Endothelial cell of umbilical vein (primary cell): Measurements from ENCODE around the gene LOXL3. TPM values are rescaled to one million over a fixed set of nuclear protein-coding genes. Genes with fewer than 3 reads are reported as not detected.

Experiments
- BruUV-seq: library from RNA; stranded (reverse); fragments of 400-500 nt; replicated peaks from 2 replicates; lab custom pipeline; 2021; lab: Mats Ljungman, UMichigan
- CTCF ChIA-PET: fragments of 300-600, 350-600 bp; sonication (Branson Sonifier 250); formaldehyde crosslinking; loops from one replicate; lab custom pipeline; 2021; ENCODE audit warnings: antibody characterized with exemption, inconsistent platforms; lab: Charles Lee
- POLR2A ChIA-PET: fragments of 300-600, 350-600 bp; sonication (Branson Sonifier 250); formaldehyde crosslinking; loops from one replicate; lab custom pipeline; 2021; ENCODE audit warnings: antibody characterized with exemption, inconsistent platforms; lab: Charles Lee
- DNase-seq: peaks from one replicate; pipeline ENCODE4 v3.0.0-alpha.2; 2011; ENCODE audit warnings: low read depth, low spot score
- FAIRE-seq: peaks from 2 replicates; lab custom pipeline; 2011; peaks lifted over from hg19 to GRCh38; lab: Jason Lieb, UNC
- H2AFZ ChIP-seq: 2 replicates; pipeline ENCODE4 v1.6.0; 2012; ENCODE audit warnings: low read depth, low read length, control low read depth, inconsistent platforms
- H3K27ac ChIP-seq: 2 replicates; pipeline ENCODE4 v1.5.1; 2011; ENCODE audit warnings: low read depth, mild to moderate bottlenecking, control low read depth, low read length, moderate library complexity; ENCODE audit not compliant: insufficient read depth
- H3K27me3 ChIP-seq, 2 experiments: 2 replicates each; pipeline versions ENCODE4 v1.6.0 to v1.6.1; 2011; ENCODE audit warnings: low read length in 2 of 2, mixed read lengths in 1 of 2; ENCODE audit not compliant: control insufficient read depth in 2 of 2, insufficient read depth in 2 of 2
- H3K36me3 ChIP-seq, 2 experiments: 2 replicates in 1 of 2; 3 replicates in 1 of 2; pipeline ENCODE4 v1.5.1; 2011; ENCODE audit warnings: low read length in 2 of 2, mild to moderate bottlenecking in 1 of 2, moderate library complexity in 1 of 2; ENCODE audit not compliant: control insufficient read depth in 2 of 2, insufficient read depth in 2 of 2; ENCODE audit errors: extremely low read depth in 1 of 2
- H3K4me1 ChIP-seq: 3 replicates; pipeline ENCODE4 v1.5.1; 2011; ENCODE audit warnings: mild to moderate bottlenecking, low read length; ENCODE audit not compliant: control insufficient read depth, insufficient read depth; ENCODE audit errors: extremely low read depth
- H3K4me2 ChIP-seq: 2 replicates; pipeline ENCODE4 v1.6.1; 2011; ENCODE audit warnings: low read length, control low read depth, mixed read lengths; ENCODE audit not compliant: insufficient read depth
- H3K4me3 ChIP-seq, 3 experiments: fragments of 200-600 bp in 1 of 3; sonication (generic), shearing (Covaris generic) in 1 of 3; replicated peaks in 1 of 3; 2 replicates each; pipeline ENCODE4 v1.5.1; 2011 to 2016; ENCODE audit warnings: control low read depth in 3 of 3, low read length in 3 of 3, mild to moderate bottlenecking in 2 of 3, inconsistent platforms in 1 of 3, low read depth in 1 of 3, moderate library complexity in 1 of 3; ENCODE audit not compliant: insufficient read depth in 1 of 3
- H3K79me2 ChIP-seq: 2 replicates; pipeline ENCODE4 v1.6.0; 2012; ENCODE audit warnings: low read length, inconsistent platforms; ENCODE audit not compliant: control insufficient read depth, insufficient read depth
- H3K9ac ChIP-seq: replicated peaks from 2 replicates; pipeline ENCODE3; 2011; ENCODE audit warnings: low read length, control low read depth; ENCODE audit not compliant: insufficient read depth; ENCODE audit errors: extremely low read depth
- H3K9me1 ChIP-seq: replicated peaks from 3 replicates; pipeline ENCODE4 v1.6.0; 2011; ENCODE audit warnings: mild to moderate bottlenecking, low read length; ENCODE audit not compliant: control insufficient read depth, insufficient read depth; ENCODE audit errors: extremely low read depth
- H3K9me3 ChIP-seq: replicated peaks from 2 replicates; pipeline ENCODE4 v1.5.1; 2012; ENCODE audit warnings: low read length, inconsistent platforms; ENCODE audit not compliant: control insufficient read depth, insufficient read depth
- H4K20me1 ChIP-seq: replicated peaks from 2 replicates; pipeline ENCODE3; 2011; ENCODE audit warnings: mild to moderate bottlenecking, low read length; ENCODE audit not compliant: control insufficient read depth, insufficient read depth; ENCODE audit errors: extremely low read depth
- CTCF ChIP-seq, 2 donors: IDR thresholded peaks; 1 replicate in 1 of 2; 2 replicates in 1 of 2; pipeline ENCODE4 v1.5.1; 2011; ENCODE audit warnings: low read length in 2 of 2, mild to moderate bottlenecking in 2 of 2, moderate library complexity in 2 of 2, control low read depth in 1 of 2, inconsistent platforms in 1 of 2, low read depth in 1 of 2; ENCODE audit not compliant: insufficient read depth in 1 of 2; ENCODE audit errors: extremely low read depth in 1 of 2
- EZH2 ChIP-seq: IDR thresholded peaks from 2 replicates; pipeline ENCODE4 v1.6.1; 2012; ENCODE audit warnings: borderline replicate concordance, low read depth, mild to moderate bottlenecking, moderate library complexity, low read length, inconsistent platforms; ENCODE audit not compliant: severe bottlenecking
- FOS ChIP-seq: IDR thresholded peaks from 2 replicates; pipeline ENCODE4 v1.6.1; 2011; ENCODE audit warnings: mild to moderate bottlenecking, low read length, moderate library complexity, borderline replicate concordance; ENCODE audit not compliant: insufficient read depth
- GATA2 ChIP-seq: IDR thresholded peaks from 2 replicates; pipeline ENCODE4 v1.7.0; 2011; ENCODE audit warnings: low read depth, mild to moderate bottlenecking, moderate library complexity, mixed read lengths, low read length; ENCODE audit not compliant: insufficient read length, insufficient read depth
- JUN ChIP-seq: IDR thresholded peaks from 2 replicates; pipeline ENCODE4 v1.6.1; 2011; ENCODE audit warnings: borderline replicate concordance, low read depth; ENCODE audit not compliant: insufficient read length, insufficient read depth
- MYC ChIP-seq: IDR thresholded peaks from one replicate; pipeline ENCODE4 v1.6.1; 2011; ENCODE audit warnings: mild to moderate bottlenecking, low read depth, low read length
- POLR2AphosphoS5 ChIP-seq: IDR thresholded peaks from 2 replicates; pipeline ENCODE4 v1.6.1; 2012; ENCODE audit warnings: low read depth, mild to moderate bottlenecking, control low read depth, low read length, moderate library complexity; ENCODE audit not compliant: insufficient read depth
- dilution Hi-C: fragments of 300-500 bp; cut with MboI; formaldehyde crosslinking; loops from one replicate; pipeline ENCODE4 v1.15.0; 2019; ENCODE audit warnings: low sequenced_read_pairs; ENCODE audit not compliant: extremely low pct_ligation_motif_present
- intact Hi-C: fragments of 100-400 bp; cut with micrococcal nuclease; formaldehyde crosslinking; loops from one replicate; pipeline ENCODE4 v1.10.0; 2022
- polyA plus RNA-seq, 4 experiments: library from polyadenylated mRNA; depleted of rRNA in 3 of 4; stranded (reverse) in 3 of 4; unstranded in 1 of 4; fragments of >200 nt; gene quantifications; 2 replicates each; pipeline versions ENCODE4 v1.2.1 to v1.2.3, GENCODE V29; 2011 to 2012; ENCODE audit warnings: missing spikeins in 1 of 4
- total RNA-seq: library from RNA; stranded (reverse); gene quantifications from 2 replicates; pipeline ENCODE4 v1.2.3, GENCODE V29; 2021
- TF ChIP-seq, protein P1 (sequence below): IDR thresholded peaks from 2 replicates; pipeline ENCODE4 v1.6.1; 2011; ENCODE audit not compliant: insufficient read depth, insufficient read length

LOXL3 gene
- total and polyA plus RNA-seq, 2 donors (not counting 3 experiments of a cell fraction or from before 2014, with no cell fraction given), result 0.95 to 1.3 TPM

GRCh38 chr2:74558284-74559230, 4.8 kb upstream of the LOXL3 start:
- peaks cover 0 to 5% of the 10 kb centered on the region in 2 experiments for H3K27me3 ChIP-seq
- DNase-seq, result no peak
- no peak overlapping the region for H3K4me3 ChIP-seq
- no peaks in the 10 kb centered on the region for H4K20me1 ChIP-seq
- BruUV-seq, result no TSS peak
- peaks cover 0 to 4% of the 10 kb centered on the region in 2 experiments for H3K36me3 ChIP-seq
- FAIRE-seq, result no peak
- no peaks in the 10 kb centered on the region for H3K9me3 ChIP-seq
- H3K9ac ChIP-seq, result no peak overlapping the region
- no peaks in the 10 kb centered on the region for H3K79me2 ChIP-seq
- intact Hi-C loops (no loop called here), dilution Hi-C loops (no loop called here)
- CTCF ChIA-PET, result interaction anchor here (1.8 kb wide), 1 partner anchor 30 kb away, joined by 6 read pairs; no protein-coding TSS in a partner anchor
- H2AFZ ChIP-seq, result no peak overlapping the region
- no peak overlapping the region for H3K27ac ChIP-seq
- H3K9me1 ChIP-seq, result no peaks in the 10 kb centered on the region
- no peak overlapping the region for H3K4me2 ChIP-seq
- POLR2A ChIA-PET, result no interaction called here
- TF ChIP-seq CTCF (IDR thresholded peaks at IDR 0.05; ENCODE audit: extremely low read depth in 1 of 2, insufficient read depth in 1 of 2, low read depth in 1 of 2, low read length in 2 of 2) (no peak), MYC (no peak), EZH2 (no peak), GATA2 (no peak), POLR2AphosphoS5 (no peak), FOS (no peak), JUN (no peak)
- TF ChIP-seq, protein P1, sequence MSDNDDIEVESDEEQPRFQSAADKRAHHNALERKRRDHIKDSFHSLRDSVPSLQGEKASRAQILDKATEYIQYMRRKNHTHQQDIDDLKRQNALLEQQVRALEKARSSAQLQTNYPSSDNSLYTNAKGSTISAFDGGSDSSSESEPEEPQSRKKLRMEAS, result no peak
- H3K4me1 ChIP-seq, result peaks cover 7% of the 10 kb centered on the region
